Spleen (tissue), 7 donors: ENCODE results near the gene ALX4.

Experiments used
- CTCF ChIP-seq, 11 experiments: fragments of 200-600 bp in 7 of 11; fragments of 450-650 bp in 4 of 11; sonication (generic) in 4 of 11; IDR thresholded peaks in 8 of 11; conservative IDR thresholded peaks in 3 of 11; 1 replicate in 7 of 11; 2 replicates in 4 of 11; pipeline versions ENCODE4 v1.4.0 to v1.8.0; 2016 to 2021; ENCODE audit warnings: antibody characterized with exemption in 11 of 11, inconsistent platforms in 4 of 11, mild to moderate bottlenecking in 1 of 11
- POLR2A ChIP-seq, 3 donors: fragments of 450-650 bp; IDR thresholded peaks; one replicate each; pipeline ENCODE4 v1.5.1; 2017; ENCODE audit warnings: antibody characterized with exemption in 3 of 3, mild to moderate bottlenecking in 1 of 3
- POLR2AphosphoS5 ChIP-seq, 3 donors: sonication (generic); formaldehyde crosslinking; IDR thresholded peaks; one replicate each; pipeline ENCODE4 v1.5.1; 2017; ENCODE audit warnings: antibody characterized with exemption in 3 of 3
- donor health status: DM: no; HTN: no; CAD: no; lungs with moderate emphysema.
- donor health status: DM: no; HTN: no; CAD: no.
- donor health status: DM: no; HTN: no; CAD: no.

- TF ChIP-seq CTCF (IDR thresholded peaks at IDR 0.05 in 8 of 11, conservative IDR thresholded peaks at IDR 0.05 in 3 of 11), result no peak
- TF ChIP-seq POLR2A (IDR thresholded peaks at IDR 0.05), result no peak
- TF ChIP-seq POLR2AphosphoS5 (IDR thresholded peaks at IDR 0.05), result no peak
Measured at GRCh38 chr11:44263738-44264437, 46.1 kb downstream of the ALX4 start.
